NCI-H2196 (cell line): Measurements from ENCODE around the gene BAZ1A.
"Not testable (repeated sequence)": the region's sequence is repeated elsewhere in the genome, so short reads cannot be mapped to it uniquely, and the experiment has no call there.

Experiments
- DNase-seq: peaks from one replicate; lab custom pipeline; 2025; ENCODE audit not compliant: unreplicated experiment; lab: John Stamatoyannopoulos, UW

Gene BAZ1A

DNA sequence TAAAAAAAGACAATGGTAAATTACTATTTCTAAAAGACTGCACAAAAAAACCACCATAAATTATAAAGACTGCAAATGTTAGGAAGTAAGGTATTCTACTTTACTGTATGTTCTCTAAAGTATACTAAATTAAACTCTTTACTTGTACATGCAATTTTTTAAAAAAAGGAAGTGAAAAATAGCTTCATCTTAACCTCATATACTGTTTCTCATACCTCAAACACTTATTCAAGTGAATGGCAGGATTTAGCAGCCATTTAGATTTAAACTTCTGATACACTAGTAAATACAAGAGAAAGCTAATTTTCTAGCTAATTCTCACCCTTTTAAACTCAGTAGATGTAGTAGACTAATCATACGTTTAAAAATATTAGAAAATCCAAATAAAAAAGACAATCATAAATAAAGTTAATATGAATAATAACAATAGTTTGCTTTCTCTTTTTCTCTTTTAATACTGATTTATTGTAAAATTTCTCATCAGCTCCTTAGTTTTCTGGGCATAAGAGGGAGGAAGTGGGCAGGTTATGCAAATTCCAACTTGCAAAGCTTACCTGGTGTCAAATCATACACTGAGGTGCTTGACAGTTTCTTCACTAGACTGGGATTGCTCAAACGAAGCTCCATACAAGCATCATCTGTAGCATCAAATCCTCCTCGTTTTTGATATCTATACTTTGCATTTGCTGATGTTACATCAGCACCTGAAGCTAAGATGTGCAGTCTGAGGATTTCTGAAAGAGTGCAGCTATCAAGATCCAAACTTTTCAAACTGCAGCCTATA lies 89.7 kb downstream of the BAZ1A start:
- no peak for DNase-seq

DNA sequence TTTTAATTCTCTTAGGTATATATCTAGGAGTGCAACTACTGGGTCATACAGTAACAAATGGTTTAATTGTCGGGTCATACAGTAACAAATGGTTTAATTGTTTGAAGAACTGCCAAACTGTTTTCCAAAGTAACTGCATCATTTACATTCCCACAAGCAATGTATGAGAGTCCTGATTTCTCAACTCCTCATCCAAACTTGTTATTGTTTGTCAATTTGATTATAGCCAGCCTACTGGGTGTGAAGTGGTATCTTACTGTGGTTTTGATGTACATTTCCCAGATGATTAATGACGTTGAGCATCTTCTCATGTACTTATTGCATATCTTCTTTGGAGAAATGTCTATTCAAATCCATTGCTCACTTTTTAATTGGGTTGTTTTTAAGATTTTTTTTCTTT lies 93.1 kb downstream of the BAZ1A start:
- no peak for DNase-seq

DNA sequence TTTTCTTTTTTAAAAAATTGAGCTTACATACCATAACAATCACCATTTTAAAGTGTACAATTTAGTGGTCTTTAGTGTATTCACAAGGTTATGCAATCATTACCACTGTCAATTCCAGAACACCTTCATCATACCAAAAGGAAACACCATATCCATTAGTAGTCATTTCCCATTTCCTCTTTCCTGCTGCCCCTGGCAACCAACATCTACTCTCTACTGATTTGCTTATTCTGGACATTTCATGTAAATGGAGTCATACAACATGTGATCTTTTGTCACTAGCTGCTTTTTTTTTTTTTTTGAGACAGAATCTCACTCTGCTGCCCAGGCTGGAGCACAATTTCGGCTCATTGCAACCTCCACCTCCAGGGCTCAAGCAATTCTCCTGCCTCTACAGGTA lies 93.9 kb downstream of the BAZ1A start:
- no peak for DNase-seq

DNA sequence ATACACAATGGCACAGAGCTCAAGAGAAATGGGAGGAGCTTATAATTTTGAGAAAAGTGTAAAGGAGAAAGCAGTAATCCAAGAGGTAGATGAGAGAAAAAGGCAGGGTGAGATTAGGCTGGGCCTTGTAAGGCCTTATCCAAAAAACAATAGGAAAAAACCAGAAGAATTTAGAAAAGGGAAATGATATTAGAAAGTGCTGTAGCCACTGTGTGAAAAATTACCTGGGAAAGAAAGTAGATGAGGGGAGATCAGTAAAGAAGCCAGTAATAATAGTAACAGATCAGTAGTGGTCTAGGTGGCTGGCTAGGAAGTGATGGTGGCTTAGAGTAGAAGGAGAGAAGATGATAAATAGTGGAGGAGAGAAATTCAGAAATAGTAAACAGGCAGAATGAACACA lies 94.5 kb downstream of the BAZ1A start:
- no peak for DNase-seq

DNA sequence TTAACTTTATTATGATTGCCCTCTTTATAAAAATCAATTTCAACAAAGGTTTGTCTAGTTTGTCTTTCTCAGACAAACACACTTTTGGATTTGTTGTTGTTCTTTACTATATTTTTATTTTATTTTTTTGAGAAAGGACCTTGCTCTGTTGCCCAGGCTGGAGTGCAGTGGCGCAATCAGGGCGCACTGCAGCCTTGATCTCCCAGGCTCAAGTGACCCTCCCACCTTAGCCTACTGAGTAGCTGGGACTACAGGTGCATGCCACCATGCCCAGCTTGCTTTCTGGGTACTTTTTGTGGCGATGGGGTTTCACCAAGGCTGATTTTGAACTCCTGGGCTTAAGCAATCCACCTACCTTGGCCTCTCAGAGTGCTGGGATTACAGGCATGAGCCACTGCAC lies 96.4 kb downstream of the BAZ1A start:
- no peak for DNase-seq

DNA sequence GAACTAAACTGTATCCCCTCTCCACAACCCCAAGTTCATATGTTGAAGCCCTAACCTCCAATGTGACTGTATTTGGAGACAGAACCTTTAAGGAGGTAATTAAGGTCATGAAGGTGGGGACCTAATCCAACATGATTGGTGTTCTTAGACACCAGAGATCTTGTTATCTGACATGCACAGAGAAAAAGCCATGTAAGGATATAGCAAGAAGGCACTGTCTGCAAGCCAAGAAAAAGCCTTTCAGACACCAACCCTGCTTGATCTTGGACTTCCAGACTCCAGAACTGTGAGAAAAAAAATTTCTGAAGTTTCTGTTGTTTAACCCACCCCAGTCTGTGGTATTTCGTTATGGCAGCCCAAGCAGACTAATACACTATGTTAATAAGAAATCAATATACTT lies 98.5 kb downstream of the BAZ1A start:
- DNase-seq = no peak

DNA sequence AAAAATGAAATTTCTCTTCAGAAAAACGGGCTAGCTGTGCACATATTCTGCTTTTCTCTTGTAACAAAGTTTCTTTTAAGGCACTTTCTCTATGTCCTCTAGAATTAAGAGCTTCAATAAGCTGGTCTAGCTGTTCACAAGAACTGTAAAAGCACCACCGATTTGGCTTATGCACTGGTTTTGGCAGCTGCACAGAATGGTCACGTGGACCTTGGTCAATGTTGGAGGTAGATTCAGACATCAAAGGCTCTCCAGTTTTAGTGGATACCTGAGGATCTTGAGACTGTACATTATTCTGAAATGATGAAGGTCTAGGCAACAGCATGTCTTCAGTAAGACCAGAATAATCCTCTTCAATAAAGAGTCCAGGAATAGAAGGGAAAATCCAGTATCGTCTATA lies 99.2 kb downstream of the BAZ1A start:
- DNase-seq = no peak

DNA sequence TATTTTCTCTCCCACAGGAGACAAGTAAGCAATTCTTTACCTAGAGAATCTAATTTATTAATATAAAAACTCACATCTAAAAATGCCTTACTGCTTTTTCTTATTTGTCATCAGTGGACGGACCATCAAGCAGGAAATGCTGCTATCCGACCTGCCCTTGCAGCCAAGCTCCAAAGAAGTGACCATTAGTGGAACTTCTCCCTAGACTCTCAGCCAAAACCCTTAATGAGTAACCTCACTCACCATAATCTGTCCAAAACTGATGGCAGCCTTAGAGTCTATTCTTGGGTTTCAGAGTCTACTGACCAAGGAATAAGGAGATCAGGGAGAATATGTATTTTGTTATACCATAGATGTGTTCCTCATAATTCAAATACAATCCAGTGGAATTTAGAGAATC lies 99.8 kb downstream of the BAZ1A start:
- DNase-seq = no peak

DNA sequence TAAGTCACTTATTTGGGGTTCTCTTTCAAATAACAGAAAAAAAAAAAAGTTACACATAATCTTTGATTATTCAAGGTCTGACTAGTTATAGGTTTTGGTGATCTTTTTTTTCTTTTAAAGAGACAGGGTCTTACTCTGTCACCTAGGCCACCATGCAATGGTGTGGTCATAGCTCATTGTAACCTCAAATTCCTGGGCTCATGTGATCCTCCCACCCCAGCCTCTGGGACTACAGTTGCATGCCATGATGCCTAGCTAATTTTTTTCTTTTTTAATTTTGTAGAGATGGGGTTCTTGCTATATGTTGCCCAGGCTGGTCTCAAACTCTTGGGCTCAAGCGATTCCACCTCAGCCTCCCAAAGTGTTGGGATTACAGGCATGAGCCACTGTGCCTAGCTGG lies 104.3 kb downstream of the BAZ1A start:
- DNase-seq = no peak

DNA sequence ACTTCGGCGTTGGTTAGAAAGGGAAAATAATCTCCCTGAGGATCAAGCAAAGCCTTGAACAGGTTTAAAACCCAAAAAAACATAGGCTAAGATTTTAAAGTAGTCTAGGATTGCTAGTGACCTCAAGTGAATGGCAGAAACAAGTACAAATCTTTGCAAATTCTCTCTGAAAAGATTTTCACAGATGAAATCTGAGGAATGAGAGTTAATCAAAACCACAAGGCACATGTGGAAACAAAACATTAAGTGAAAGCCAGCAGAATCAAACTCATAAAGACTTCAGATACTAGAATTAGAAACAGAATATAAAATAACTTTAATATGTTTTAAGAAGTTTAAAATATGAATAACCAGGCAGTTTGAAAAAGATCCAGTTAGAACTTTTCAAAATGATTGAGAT lies 108.6 kb downstream of the BAZ1A start:
- DNase-seq = no peak

DNA sequence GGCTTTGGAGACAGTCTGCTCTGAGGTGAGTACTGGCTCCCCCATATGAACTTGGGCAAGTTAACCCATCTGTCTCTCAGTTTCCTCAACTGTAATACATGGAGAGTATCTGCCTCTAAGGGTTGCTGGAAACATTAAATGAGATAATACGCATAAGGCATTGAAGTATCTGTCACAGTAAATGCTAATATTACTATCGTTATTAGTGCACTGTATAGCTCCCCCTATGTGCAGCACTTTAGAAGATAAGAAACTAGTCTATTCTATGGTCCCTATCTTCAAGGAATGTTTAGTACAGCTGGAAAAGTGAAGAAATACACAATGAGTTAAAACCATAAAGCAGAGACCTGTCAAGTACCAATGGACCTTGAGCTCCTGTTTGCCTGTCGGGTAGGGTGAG lies 109.1 kb downstream of the BAZ1A start:
- no peak for DNase-seq

DNA sequence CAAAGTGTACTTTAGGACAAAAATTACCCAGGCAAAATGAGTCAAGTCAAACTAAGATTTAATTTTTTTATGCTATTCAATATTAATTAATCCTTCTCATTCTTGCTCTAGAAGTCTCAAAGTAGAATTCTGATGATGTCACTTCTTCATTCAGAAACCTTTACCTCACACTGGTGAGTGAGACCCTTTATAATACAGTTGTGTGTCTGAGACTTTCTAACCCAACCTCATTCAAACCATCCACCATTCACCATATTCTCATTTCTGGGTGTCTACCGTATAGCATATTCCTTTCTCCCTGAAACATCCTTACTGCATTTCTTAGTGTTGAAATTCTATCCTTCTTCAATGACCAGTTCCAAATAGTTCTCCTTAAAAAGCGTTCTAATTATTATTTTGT lies 119.9 kb downstream of the BAZ1A start:
- no peak for DNase-seq

DNA sequence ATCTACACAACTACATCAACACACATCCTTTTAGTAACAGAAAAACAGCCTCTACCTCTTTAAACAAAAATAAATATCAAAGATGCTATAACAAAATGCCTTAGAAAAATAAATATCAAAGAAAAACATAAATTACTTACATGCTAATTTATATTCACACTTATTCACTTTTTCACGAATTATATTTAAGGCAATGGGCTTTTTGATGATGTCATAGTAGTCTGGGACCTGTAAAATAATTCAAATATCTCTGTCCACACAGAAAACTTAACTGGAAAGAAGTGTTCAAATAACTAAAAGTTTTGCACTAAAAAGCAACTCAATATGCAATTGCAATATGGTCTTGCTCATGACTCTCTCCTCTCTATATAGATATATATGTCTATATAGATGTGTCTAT lies 120.5 kb downstream of the BAZ1A start:
- no peak for DNase-seq

DNA sequence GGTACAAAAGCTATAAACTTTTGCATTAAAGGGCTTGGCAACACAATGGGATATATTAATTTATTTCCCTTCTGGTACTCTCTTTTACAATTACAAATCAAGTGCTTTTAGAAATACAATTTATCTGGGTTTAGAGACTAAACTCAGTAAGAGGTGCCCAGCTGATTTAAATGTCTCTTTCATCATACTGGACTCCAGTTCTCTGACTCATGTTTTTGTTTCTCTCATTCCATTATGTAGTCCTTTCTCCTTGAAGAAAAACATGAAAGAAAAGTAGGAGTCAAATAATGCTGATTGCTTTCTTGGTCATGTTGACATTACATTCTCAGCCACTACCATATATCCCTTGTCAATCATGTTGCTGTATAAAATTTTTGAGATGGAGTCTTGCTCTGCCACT lies 124.5 kb downstream of the BAZ1A start:
- DNase-seq = no peak

DNA sequence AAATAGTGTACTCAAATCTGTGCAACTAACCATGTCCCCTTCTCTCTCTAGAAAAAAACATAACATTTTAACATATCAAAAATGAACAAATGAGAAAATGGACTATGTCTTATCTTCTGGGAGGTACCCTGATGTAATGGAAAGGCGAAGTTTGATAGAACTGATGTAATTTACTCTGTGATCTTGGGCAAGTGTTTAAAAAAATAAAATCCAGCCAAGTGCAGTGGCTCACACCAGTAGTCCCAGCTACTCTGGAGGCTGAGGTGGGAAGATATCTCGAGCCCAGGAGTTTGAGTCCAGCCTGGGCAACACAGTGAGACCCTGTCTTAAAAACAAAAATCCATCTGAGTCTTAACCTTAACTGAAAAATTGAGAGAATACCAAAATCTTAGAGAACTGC lies 124.9 kb downstream of the BAZ1A start:
- DNase-seq = no peak

DNA sequence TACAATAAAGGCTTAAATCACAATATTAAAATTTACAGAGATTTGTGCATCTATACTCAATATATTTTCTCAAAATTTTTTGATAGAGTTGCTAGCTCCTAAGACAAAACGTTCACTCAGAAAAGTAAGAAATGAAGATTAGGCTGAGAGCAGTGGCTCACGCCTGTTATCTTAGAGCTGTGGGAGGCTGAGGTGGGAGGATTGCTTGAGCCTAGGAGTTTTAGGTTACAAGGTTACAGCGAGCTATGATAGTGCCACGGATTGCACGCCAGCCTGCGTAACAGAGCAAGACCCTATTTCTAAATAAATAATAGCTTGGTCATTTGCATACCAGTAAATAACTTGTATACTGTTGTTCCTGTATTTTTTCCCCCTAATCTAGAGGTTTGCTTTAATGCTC lies 125.8 kb downstream of the BAZ1A start:
- DNase-seq = no peak

DNA sequence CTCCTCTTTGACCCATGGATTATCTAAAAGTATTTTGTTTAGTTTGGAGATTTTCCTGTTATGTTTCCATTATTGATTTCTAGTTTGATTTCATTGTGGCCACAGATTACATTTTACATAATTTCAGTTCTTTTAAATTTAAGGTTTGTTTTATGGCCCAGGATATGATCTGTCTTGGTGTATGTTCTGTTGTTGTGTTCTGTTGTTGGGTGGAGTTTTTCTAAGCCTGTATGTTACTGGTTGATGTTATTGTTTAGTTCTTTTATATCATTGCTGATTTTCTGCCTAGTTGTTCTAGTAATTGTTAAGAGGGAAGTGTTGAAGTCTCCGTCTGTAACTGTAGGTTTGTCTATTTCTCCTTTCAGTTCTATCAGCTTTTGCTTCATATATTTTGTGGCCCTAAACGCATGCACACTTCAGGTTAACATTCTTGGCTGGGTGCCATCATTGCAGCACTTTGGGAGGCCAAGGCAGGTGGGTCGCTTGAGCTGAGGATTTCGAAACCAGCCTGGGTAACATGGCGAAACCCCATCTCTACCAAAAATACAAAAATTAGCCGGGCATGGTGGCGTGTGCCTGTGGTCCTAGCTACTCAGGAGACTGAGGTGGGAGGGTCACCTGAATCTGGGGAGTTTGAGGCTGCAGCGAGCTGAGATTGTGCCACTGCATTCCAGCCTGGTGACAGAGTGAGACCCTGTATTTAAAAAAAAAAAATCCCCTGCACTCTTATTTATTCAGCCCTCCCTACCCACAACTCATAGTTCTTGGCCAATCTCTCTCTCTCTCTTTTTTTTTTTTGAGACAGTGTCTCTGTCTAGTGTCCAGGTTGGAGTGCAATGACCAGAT lies 132.7 kb downstream of the BAZ1A start:
- DNase-seq = no peak

DNA sequence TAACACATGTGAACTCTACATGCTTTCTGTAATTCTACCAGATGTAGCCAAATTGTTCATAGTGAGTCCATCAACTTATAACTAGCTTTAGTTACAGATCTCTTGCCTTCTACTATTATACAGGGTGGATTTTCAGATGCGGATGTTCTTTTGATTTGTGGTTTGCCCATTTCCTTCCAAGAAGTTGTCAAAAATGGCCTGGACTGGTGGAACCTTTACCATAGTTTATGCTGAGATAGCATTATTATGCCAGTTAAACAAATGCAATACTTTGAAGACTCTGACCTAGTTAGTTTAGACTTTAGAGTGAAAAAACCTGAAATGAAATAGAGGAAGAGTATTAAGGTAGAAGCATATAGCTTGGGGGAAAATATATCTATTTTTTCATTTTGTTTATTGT lies 133.3 kb downstream of the BAZ1A start:
- no peak for DNase-seq

DNA sequence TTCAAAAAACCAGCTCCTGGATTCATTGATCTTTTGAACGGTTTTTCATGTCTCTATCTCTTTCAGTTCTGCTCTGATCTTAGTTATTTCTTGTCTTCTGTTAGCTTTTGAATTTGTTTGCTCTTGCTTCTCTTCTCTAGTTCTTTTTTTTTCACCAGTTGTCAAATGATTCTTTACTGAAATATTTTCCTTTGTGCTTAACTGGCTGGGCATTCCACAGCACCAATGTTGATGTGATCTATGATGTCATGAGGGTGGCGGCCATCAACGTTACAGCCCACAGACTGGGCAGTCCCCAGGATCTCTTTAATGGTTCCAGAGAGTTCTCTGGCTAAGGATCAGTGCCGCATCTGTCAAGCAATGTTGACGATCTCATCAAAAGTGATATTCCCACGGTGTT lies 135.0 kb downstream of the BAZ1A start:
- DNase-seq = not testable (repeated sequence)

DNA sequence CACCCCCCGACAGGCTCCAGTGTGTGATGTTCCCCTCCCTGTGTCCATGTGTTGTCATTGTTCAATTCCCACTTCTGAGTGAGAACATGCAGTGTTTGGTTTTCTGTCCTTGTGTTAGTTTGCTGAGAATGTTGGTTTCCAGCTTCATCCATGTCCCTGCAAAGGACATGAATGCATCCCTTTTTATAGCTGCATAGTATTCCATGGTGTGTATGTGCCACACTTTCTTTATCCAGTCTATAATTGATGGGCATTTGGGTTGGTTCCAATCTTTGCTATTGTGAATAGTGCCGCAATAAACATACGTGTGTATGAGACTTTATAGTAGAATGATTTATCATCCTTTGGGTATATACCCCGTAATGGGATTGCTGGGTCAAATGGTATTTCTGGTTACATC lies 138.1 kb downstream of the BAZ1A start:
- DNase-seq = not testable (repeated sequence)

DNA sequence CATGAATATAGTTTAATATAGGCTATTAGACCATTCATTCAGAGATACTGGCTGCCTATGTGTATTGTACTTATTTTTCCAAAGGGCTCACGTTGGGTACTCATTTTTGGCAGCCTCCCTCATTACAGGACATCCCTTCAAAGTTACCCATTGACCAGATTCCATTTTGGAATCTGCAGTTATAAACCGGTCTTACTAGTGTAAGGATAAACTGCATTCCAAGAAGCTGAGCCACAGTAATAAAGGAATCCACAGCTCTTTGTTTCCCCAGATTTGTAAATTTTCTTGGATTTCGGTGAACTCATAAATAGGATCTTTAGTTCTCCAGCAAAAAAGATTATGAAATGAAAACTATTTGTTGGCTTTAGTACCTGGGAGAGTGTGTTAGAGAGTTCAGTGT lies 141.9 kb downstream of the BAZ1A start:
- DNase-seq = no peak

DNA sequence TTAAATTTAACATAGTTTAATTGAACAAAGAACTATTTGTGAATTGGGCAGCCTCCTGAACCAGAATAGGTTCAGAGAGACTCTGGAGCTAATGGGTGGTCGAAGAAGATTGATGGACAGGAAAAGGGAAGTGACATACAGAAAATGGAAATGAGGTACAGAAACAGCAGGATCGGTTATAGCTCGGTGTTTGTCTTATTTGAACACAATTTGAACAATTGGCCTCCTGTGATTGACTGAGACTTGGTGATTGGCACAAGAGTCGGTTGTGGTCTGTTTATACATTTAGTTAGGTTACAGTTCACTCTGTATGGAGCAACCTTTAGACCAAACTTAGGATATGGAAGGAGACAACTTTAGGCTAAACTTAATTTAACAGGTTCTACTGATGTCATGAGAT lies 142.4 kb downstream of the BAZ1A start:
- DNase-seq = no peak

DNA sequence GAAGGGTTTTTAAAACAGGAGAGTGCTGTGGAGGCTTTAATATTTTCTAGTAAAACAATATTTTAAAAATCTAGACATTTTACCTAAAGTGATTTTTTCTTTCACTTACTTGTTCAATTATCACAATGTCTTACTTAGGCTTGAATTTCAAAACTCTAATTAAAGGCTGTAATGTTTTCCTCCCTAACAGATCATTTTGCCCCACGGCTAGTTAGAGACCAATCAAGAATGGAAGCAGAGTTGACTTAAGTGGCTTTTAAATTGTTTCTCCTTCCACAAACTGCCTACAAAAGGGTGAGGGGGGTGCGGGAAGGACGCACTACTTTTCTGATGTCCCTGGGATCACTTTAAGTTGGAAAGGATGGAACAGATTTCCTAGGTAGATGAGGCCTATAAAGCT lies 151.3 kb downstream of the BAZ1A start:
- DNase-seq = no peak
